OCI-LY7 (cell line): ENCODE measurements around the gene RAC2. TPM values are rescaled to one million over a fixed set of nuclear protein-coding genes. Genes with fewer than 3 reads are reported as not detected.

Experiments used
- BruUV-seq: library from RNA; stranded (reverse); fragments of 400-500 nt; replicated peaks from 2 replicates; lab custom pipeline; 2021; lab: Mats Ljungman, UMichigan
- CTCF ChIA-PET: fragments of 300-600 bp; sonication (Branson Sonifier 250); formaldehyde crosslinking; loops from one replicate; lab custom pipeline; 2022; ENCODE audit warnings: antibody characterized with exemption; ENCODE audit not compliant: unreplicated experiment; lab: Charles Lee
- POLR2A ChIA-PET: fragments of 300-600 bp; sonication (Branson Sonifier 250); formaldehyde crosslinking; loops from one replicate; lab custom pipeline; 2022; ENCODE audit warnings: antibody characterized with exemption; lab: Charles Lee
- DNase-seq: peaks from one replicate; pipeline ENCODE4 v3.0.0-alpha.2; 2015; ENCODE audit warnings: low spot score
- H2AFZ ChIP-seq: fragments of 200-600 bp; sonication (generic), shearing (Covaris generic); 2 replicates; pipeline ENCODE4 v1.6.1; 2014; ENCODE audit warnings: mild to moderate bottlenecking, antibody characterized with exemption, low read length, moderate library complexity
- H3K27ac ChIP-seq: fragments of 200-600 bp; sonication (generic); 2 replicates; pipeline ENCODE4 v1.5.1; 2014; ENCODE audit warnings: mixed run types, low read depth, mild to moderate bottlenecking, moderate library complexity, low read length, inconsistent platforms; ENCODE audit not compliant: poor library complexity, severe bottlenecking
- H3K36me3 ChIP-seq: fragments of 200-600 bp; sonication (generic); 2 replicates; pipeline ENCODE4 v1.6.1; 2014; ENCODE audit warnings: mild to moderate bottlenecking, antibody characterized with exemption, low read length, moderate library complexity, mixed read lengths; ENCODE audit not compliant: insufficient read depth
- H3K4me1 ChIP-seq: fragments of 200-600 bp; sonication (generic); 2 replicates; pipeline ENCODE4 v1.5.1; 2014; ENCODE audit warnings: mild to moderate bottlenecking, low read length; ENCODE audit not compliant: insufficient read depth, poor library complexity, severe bottlenecking
- H3K4me2 ChIP-seq: fragments of 200-600 bp; sonication (generic); 2 replicates; pipeline ENCODE4 v1.6.1; 2014; ENCODE audit warnings: mild to moderate bottlenecking, low read length
- H3K4me3 ChIP-seq: fragments of 200-600 bp; sonication (generic); 2 replicates; pipeline ENCODE4 v1.5.1; 2014; ENCODE audit warnings: mild to moderate bottlenecking, low read depth, low read length; ENCODE audit not compliant: poor library complexity, severe bottlenecking
- H3K79me2 ChIP-seq: fragments of 200-600 bp; sonication (generic); 2 replicates; pipeline ENCODE4 v1.6.1; 2016; ENCODE audit warnings: low read depth, mild to moderate bottlenecking, low read length, moderate library complexity, mixed read lengths; ENCODE audit not compliant: insufficient read depth
- H3K9me2 ChIP-seq: fragments of 200-600 bp; sonication (generic); 2 replicates; pipeline ENCODE4 v1.6.1; 2016; ENCODE audit warnings: mild to moderate bottlenecking, low read length, mixed read lengths; ENCODE audit not compliant: insufficient read depth
- H3K9me3 ChIP-seq: fragments of 200-600 bp; sonication (generic); 2 replicates; pipeline ENCODE4 v1.6.1; 2014; ENCODE audit warnings: mild to moderate bottlenecking, mixed run types, low read length, mixed read lengths
- H4K20me1 ChIP-seq: fragments of 200-600 bp; sonication (generic); 2 replicates; pipeline ENCODE4 v1.6.1; 2014; ENCODE audit warnings: mild to moderate bottlenecking, antibody characterized with exemption, low read length, moderate library complexity, mixed read lengths; ENCODE audit not compliant: insufficient read depth
- EZH2phosphoT487 ChIP-seq: fragments of 200-600 bp; sonication (generic); IDR thresholded peaks from 2 replicates; pipeline ENCODE4 v1.6.1; 2018; ENCODE audit warnings: low read depth, borderline replicate concordance, mild to moderate bottlenecking, mixed run types, antibody characterized with exemption, low read length, moderate library complexity, mixed read lengths
- intact Hi-C: fragments of 100-400 bp; cut with micrococcal nuclease; formaldehyde crosslinking; loops from one replicate; pipeline ENCODE4 v1.10.0; 2022; ENCODE audit not compliant: unreplicated experiment
- total RNA-seq, 2 experiments: library from RNA; depleted of rRNA in 1 of 2; stranded (reverse); fragments of >200 nt in 1 of 2; shearing (Covaris generic) in 1 of 2; gene quantifications; 2 replicates each; pipeline ENCODE4 v1.2.3, GENCODE V29; 2014 to 2022
- TF ChIP-seq, protein P1 (sequence below): fragments of 200-600 bp; sonication (generic); conservative IDR thresholded peaks from 2 replicates; pipeline ENCODE4 v1.5.1; 2014; ENCODE audit warnings: mild to moderate bottlenecking, antibody characterized with exemption, low read length, moderate library complexity, mixed read lengths

The RAC2 gene
- total RNA-seq, 2 experiments from 2014 or later: 142 to 321 TPM

DNA sequence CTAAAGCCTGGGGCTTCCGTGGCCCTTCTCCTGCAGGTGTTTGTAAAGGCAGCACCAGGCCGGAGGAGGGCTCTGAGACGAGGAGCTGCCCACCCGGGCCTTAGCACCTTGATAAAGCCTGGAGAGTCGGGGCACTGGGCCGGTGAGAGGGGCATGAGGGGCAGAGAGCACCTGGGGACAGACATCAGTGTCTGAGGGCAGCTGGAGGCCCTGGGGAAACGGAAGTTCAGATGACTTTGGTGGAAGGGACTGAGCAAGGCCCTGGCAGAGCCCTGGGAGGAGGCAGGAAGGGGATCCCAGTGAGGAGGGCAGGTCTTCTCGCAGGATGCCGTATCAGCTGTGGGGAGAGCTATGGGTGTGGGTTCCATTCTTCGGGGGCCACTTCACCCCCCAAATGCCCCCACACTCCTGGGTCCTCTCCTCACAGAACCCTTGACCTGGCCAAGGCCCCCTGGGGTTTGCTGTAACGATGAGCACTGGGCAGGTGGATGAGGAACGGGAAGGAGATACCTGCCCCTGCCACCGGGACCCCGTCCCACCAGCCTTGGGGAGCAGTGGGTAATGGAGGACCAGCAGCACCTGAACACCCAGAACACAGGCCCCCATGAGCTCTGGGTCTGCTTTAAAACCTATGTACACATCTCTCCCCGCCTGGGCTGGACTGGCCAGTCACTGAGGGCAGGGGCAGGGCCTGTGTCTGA lies 63.4 kb downstream of the RAC2 start:
- H3K9me3 ChIP-seq: no peaks in the 10 kb centered on the region
- H2AFZ ChIP-seq: no peak overlapping the region
- intact Hi-C loops: no loop called here
- H3K27ac ChIP-seq: no peak overlapping the region
- ChIA-PET POLR2A (no interaction called here), CTCF (no interaction called here)
- H4K20me1 ChIP-seq: no peaks in the 10 kb centered on the region
- H3K79me2 ChIP-seq: no peaks in the 10 kb centered on the region
- TF ChIP-seq, protein P1, sequence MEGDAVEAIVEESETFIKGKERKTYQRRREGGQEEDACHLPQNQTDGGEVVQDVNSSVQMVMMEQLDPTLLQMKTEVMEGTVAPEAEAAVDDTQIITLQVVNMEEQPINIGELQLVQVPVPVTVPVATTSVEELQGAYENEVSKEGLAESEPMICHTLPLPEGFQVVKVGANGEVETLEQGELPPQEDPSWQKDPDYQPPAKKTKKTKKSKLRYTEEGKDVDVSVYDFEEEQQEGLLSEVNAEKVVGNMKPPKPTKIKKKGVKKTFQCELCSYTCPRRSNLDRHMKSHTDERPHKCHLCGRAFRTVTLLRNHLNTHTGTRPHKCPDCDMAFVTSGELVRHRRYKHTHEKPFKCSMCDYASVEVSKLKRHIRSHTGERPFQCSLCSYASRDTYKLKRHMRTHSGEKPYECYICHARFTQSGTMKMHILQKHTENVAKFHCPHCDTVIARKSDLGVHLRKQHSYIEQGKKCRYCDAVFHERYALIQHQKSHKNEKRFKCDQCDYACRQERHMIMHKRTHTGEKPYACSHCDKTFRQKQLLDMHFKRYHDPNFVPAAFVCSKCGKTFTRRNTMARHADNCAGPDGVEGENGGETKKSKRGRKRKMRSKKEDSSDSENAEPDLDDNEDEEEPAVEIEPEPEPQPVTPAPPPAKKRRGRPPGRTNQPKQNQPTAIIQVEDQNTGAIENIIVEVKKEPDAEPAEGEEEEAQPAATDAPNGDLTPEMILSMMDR: no peak
- TF ChIP-seq EZH2phosphoT487: no peak
- H3K9me2 ChIP-seq: no peaks in the 10 kb centered on the region
- no peak for DNase-seq
- no peaks in the 10 kb centered on the region for H3K4me1 ChIP-seq
- no peak overlapping the region for H3K4me3 ChIP-seq
- no TSS peak for BruUV-seq
- no peaks in the 10 kb centered on the region for H3K36me3 ChIP-seq
- no peak overlapping the region for H3K4me2 ChIP-seq

DNA sequence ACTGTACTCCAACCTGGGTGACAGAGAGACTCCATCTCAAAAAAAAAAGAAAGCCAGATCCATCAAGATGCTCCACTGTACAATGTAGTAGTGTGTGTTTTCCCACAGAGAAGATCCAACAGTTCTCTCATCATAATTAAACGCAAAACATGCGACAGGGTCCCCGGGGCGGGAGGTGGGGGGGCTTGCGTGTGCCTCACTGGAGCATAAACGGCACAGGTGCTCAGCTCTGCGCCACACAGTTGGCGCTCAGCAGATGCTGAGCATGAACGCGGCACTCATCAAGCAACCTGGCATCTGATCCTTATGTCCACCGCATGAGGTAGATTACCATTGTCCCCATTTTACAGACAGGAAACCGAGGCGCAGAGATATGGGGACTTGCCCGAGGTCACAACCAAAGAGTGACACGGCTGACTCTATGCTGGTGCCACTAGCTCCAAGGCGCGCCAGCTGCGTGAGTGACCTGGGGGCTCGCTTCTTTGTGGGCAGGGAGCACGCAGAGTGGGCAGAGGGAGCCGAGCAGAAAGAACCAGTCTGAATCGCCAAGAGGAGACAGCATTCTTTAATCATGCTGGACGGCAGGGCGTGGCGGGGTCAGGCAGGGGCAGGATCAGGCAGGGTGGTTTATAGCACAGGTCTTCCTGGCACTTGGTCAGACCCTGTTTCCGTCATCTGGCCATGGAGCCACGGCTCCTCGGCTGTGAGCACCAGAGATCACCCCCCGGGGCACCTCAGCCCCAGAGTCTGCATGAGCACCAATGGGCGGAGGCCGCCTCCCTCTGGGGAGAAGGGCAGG lies 64.2 kb downstream of the RAC2 start:
- no peaks in the 10 kb centered on the region for H3K9me2 ChIP-seq
- H3K4me2 ChIP-seq: no peak overlapping the region
- no peak for DNase-seq
- H3K36me3 ChIP-seq: no peaks in the 10 kb centered on the region
- intact Hi-C loops: no loop called here
- BruUV-seq: no TSS peak
- POLR2A ChIA-PET: no interaction called here
- CTCF ChIA-PET: no interaction called here
- TF ChIP-seq EZH2phosphoT487: no peak
- TF ChIP-seq, protein P1: no peak
- no peaks in the 10 kb centered on the region for H3K9me3 ChIP-seq
- H3K27ac ChIP-seq: no peak overlapping the region
- no peak overlapping the region for H3K4me3 ChIP-seq
- no peak overlapping the region for H2AFZ ChIP-seq
- no peaks in the 10 kb centered on the region for H3K79me2 ChIP-seq
- H3K4me1 ChIP-seq: no peaks in the 10 kb centered on the region
- H4K20me1 ChIP-seq: no peaks in the 10 kb centered on the region

DNA sequence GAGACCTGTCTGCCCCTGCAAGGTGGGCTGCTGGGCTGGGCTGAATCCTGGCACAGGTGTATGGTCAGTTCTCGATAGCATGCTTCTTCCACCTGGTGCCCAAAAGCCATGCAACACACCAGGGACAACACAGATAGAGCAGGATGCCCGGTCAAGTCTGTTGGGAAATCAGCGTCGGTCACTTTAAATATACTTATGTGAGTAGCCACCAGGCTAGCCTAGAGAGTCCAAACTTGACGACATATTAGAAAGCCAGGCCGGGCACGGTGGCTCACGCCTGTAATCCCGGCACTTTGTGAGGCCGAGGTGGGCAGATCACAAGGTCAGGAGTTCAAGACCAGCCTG lies 65.0 kb downstream of the RAC2 start:
- H4K20me1 ChIP-seq: no peaks in the 10 kb centered on the region
- no peak overlapping the region for H2AFZ ChIP-seq
- DNase-seq: no peak
- POLR2A ChIA-PET: no interaction called here
- H3K9me3 ChIP-seq: no peaks in the 10 kb centered on the region
- H3K4me2 ChIP-seq: no peak overlapping the region
- no peak overlapping the region for H3K4me3 ChIP-seq
- H3K36me3 ChIP-seq: no peaks in the 10 kb centered on the region
- no TSS peak for BruUV-seq
- no peaks in the 10 kb centered on the region for H3K9me2 ChIP-seq
- no peaks in the 10 kb centered on the region for H3K79me2 ChIP-seq
- no peak for TF ChIP-seq EZH2phosphoT487
- TF ChIP-seq, protein P1: no peak
- H3K27ac ChIP-seq: no peak overlapping the region
- CTCF ChIA-PET: no interaction called here
- intact Hi-C loops: no loop called here
- no peaks in the 10 kb centered on the region for H3K4me1 ChIP-seq
